Stomach (tissue), 9 donors: ENCODE data around the gene FRMPD4. TPM values are rescaled to one million over a fixed set of nuclear protein-coding genes. Genes with fewer than 3 reads are reported as not detected.
"Not testable (repeated sequence)": the region's sequence is repeated elsewhere in the genome, so short reads cannot be mapped to it uniquely, and the experiment has no call there.

Experiments used
- DNase-seq, 2 donors: peaks; one replicate each; pipeline versions ENCODE4 v3.0.0 to v3.0.0-alpha.2; 2013 to 2019
- H3K27ac ChIP-seq, 5 donors: fragments of 200-600 bp in 4 of 5; sonication (generic) in 4 of 5; one replicate each; pipeline ENCODE4 v1.5.1; 2013 to 2019; ENCODE audit warnings: mild to moderate bottlenecking in 1 of 5, moderate library complexity in 1 of 5
- H3K27me3 ChIP-seq, 3 donors: fragments of 200-600 bp; sonication (generic); one replicate each; pipeline ENCODE4 v1.5.1; 2017 to 2019; ENCODE audit warnings: mixed run types in 1 of 3
- H3K36me3 ChIP-seq, 4 donors: fragments of 200-600 bp; sonication (generic); 1 replicate in 3 of 4; 2 replicates in 1 of 4; pipeline ENCODE4 v1.5.1; 2016 to 2019
- H3K4me1 ChIP-seq, 4 donors: fragments of 200-600 bp; sonication (generic); one replicate each; pipeline ENCODE4 v1.5.1; 2016 to 2019
- H3K4me3 ChIP-seq, 4 donors: fragments of 200-600 bp; sonication (generic) in 3 of 4; one replicate each; pipeline ENCODE4 v1.5.1; 2016 to 2019; ENCODE audit warnings: mild to moderate bottlenecking in 1 of 4
- H3K9me3 ChIP-seq, 4 donors: fragments of 200-600 bp; sonication (generic); one replicate each; pipeline ENCODE4 v1.5.1; 2016 to 2019
- CTCF ChIP-seq, 7 experiments: fragments of 450-650 bp in 4 of 7; fragments of 200-600 bp in 3 of 7; sonication (generic) in 3 of 7; IDR thresholded peaks; one replicate each; pipeline ENCODE4 v1.5.1; 2016 to 2019; ENCODE audit warnings: antibody characterized with exemption in 7 of 7, control low read depth in 2 of 7, mild to moderate bottlenecking in 1 of 7
- EP300 ChIP-seq: sonication (generic); formaldehyde crosslinking; IDR thresholded peaks from one replicate; pipeline ENCODE4 v1.6.1; 2017; ENCODE audit warnings: antibody characterized with exemption
- POLR2A ChIP-seq, 4 donors: fragments of 450-650 bp; IDR thresholded peaks; one replicate each; pipeline ENCODE4 v1.6.1; 2016; ENCODE audit warnings: antibody characterized with exemption in 4 of 4, control low read depth in 2 of 4, mild to moderate bottlenecking in 1 of 4, moderate library complexity in 1 of 4
- POLR2AphosphoS5 ChIP-seq, 3 donors: sonication (generic); formaldehyde crosslinking; IDR thresholded peaks; one replicate each; pipeline ENCODE4 v1.6.1; 2016; ENCODE audit warnings: antibody characterized with exemption in 3 of 3
- WGBS, 5 donors: extraction: QIAGEN DNeasy Blood & Tissue Kit in 3 of 5; methylation state at CpG; one replicate each; pipeline versions ENCODE4 v1.1.5 to v1.1.7; 2013 to 2018; 5-methylcytosine and 5-hydroxymethylcytosine counted together
- intact Hi-C: fragments of 100-400 bp; cut with DNase I; formaldehyde crosslinking; loops from one replicate; pipeline ENCODE4 v1.15.1; 2023; ENCODE audit warnings: low total_unique reads
- polyA plus RNA-seq, 3 donors: library from polyadenylated mRNA; stranded (reverse); fragments of 200-250 nt; gene quantifications; one replicate each; pipeline ENCODE4 v1.2.3, GENCODE V29; 2013
- total RNA-seq, 5 donors: library from RNA; depleted of rRNA; stranded (reverse); fragments of >200 nt; gene quantifications; one replicate each; pipeline versions ENCODE4 v1.1.0 to v1.2.3, GENCODE V29; 2014 to 2016
- donor health status: healthy with polysubstance abuse.
- donor health status: Bipolar disorder and iron deficiency.
- donor health status: healthy.

Gene FRMPD4
- total and polyA plus RNA-seq, 8 donors: 0.03 to 2.6 (median 0.55) TPM; not detected in 5

GRCh38 chrX:12153741-12154140 lies 15.5 kb downstream of the FRMPD4 start:
- H3K36me3 ChIP-seq: no peaks in the 10 kb centered on the region
- H3K9me3 ChIP-seq: peaks cover 0 to under 1% (median 0%) of the 10 kb centered on the region in 4 donors
- DNase-seq: peak in 1 of 2 donors; percentile 32
- H3K4me1 ChIP-seq: no peaks in the 10 kb centered on the region
- H3K4me3 ChIP-seq: no peak overlapping the region
- intact Hi-C loops: no loop called here
- no peak for TF ChIP-seq POLR2A (IDR thresholded peaks at IDR 0.05)
- TF ChIP-seq EP300: no peak
- TF ChIP-seq CTCF (IDR thresholded peaks at IDR 0.05): no peak
- TF ChIP-seq POLR2AphosphoS5 (IDR thresholded peaks at IDR 0.05): no peak
- WGBS, 5 donors: 10 to 40% (median 20%) methylated on average over 1 of the region's 1 CpG
- H3K27ac ChIP-seq: no peak overlapping the region
- no peaks in the 10 kb centered on the region for H3K27me3 ChIP-seq

- Histone ChIP-seq H3K4me1 (no peaks in the 10 kb centered on the region), H3K27ac (no peak overlapping the region), H3K4me3 (no peak overlapping the region), H3K36me3 (no peaks in the 10 kb centered on the region), H3K27me3 (no peaks in the 10 kb centered on the region), H3K9me3 (no peaks in the 10 kb centered on the region)
- TF ChIP-seq POLR2AphosphoS5 (IDR thresholded peaks at IDR 0.05): no peak
- TF ChIP-seq POLR2A (IDR thresholded peaks at IDR 0.05): no peak
- TF ChIP-seq CTCF (IDR thresholded peaks at IDR 0.05): no peak
- no peak for TF ChIP-seq EP300
- intact Hi-C loops: no loop called here
- no peak for DNase-seq
- WGBS, 5 donors: 41 to 56% (median 51%) methylated on average over 4 of the region's 4 CpGs
Measured at GRCh38 chrX:12159799-12160198, 21.5 kb downstream of the FRMPD4 start.

- intact Hi-C loops: no loop called here
- 61 to 84% (median 71%) methylated on average over 2 of the region's 2 CpGs for WGBS, 5 donors
Measured at GRCh38 chrX:12162420-12162819, 24.1 kb downstream of the FRMPD4 start.

GRCh38 chrX:12164180-12164579 lies 25.9 kb downstream of the FRMPD4 start:
- intact Hi-C loops, H3K27ac ChIP-seq, H3K4me3 ChIP-seq: not testable (repeated sequence)

More at GRCh38 chrX:12162420-12162819, 24.1 kb downstream of the FRMPD4 start:
- no peak for TF ChIP-seq POLR2AphosphoS5 (IDR thresholded peaks at IDR 0.05)
- no peak for TF ChIP-seq EP300
- no peak for TF ChIP-seq CTCF (IDR thresholded peaks at IDR 0.05)
- no peak for TF ChIP-seq POLR2A (IDR thresholded peaks at IDR 0.05)
- Histone ChIP-seq H3K9me3 (no peaks in the 10 kb centered on the region), H3K4me3 (no peak overlapping the region), H3K36me3 (no peaks in the 10 kb centered on the region), H3K27me3 (no peaks in the 10 kb centered on the region), H3K4me1 (no peaks in the 10 kb centered on the region), H3K27ac (no peak overlapping the region)
- DNase-seq: no peak

GRCh38 chrX:12170755-12171154 lies 32.5 kb downstream of the FRMPD4 start:
- H3K36me3 ChIP-seq: no peaks in the 10 kb centered on the region
- no peak for TF ChIP-seq POLR2A (IDR thresholded peaks at IDR 0.05)
- TF ChIP-seq CTCF (IDR thresholded peaks at IDR 0.05): no peak
- no peak for TF ChIP-seq POLR2AphosphoS5 (IDR thresholded peaks at IDR 0.05)
- TF ChIP-seq EP300: no peak
- no peaks in the 10 kb centered on the region for H3K4me1 ChIP-seq
- no peak overlapping the region for H3K27ac ChIP-seq
- no peak for DNase-seq
- no peaks in the 10 kb centered on the region for H3K27me3 ChIP-seq
- intact Hi-C loops: no loop called here
- no peak overlapping the region for H3K4me3 ChIP-seq
- H3K9me3 ChIP-seq: no peaks in the 10 kb centered on the region
- WGBS, 5 donors: 85 to 94% (median 91%) methylated on average over 3 of the region's 3 CpGs

More at GRCh38 chrX:12164180-12164579, 25.9 kb downstream of the FRMPD4 start:
- not testable (repeated sequence) for H3K9me3 ChIP-seq, H3K36me3 ChIP-seq, H3K27me3 ChIP-seq, DNase-seq, H3K4me1 ChIP-seq
- 90 to 97% (median 92%) methylated on average over 3 of the region's 3 CpGs for WGBS, 5 donors
